T47D (cell line): ENCODE measurements around the gene SETD4.

Experiments used
- DNase-seq, 2 experiments: peaks; one replicate each; pipeline versions ENCODE4 v3.0.0 to v3.0.0-alpha.2; 2011 to 2012; ENCODE audit warnings: low read depth in 1 of 2, low spot score in 1 of 2
- JUND ChIP-seq: IDR thresholded peaks from 2 replicates; pipeline ENCODE4 v1.6.1; 2012; ENCODE audit warnings: low read depth
- in situ Hi-C: cut with HindIII; loops from 2 replicates; pipeline ENCODE4 v1.10.0; 2016; ENCODE audit warnings: low sequenced_read_pairs, low pct_unique_long_range_greater_than_20kb

SETD4 gene

GRCh38 chr21:36030581-36031189 is 29.6 kb downstream of the SETD4 start:
- no peak for TF ChIP-seq JUND
- in situ Hi-C loops = no loop called here
- DNase-seq = no peak

- DNase-seq = no peak
- no peak for TF ChIP-seq JUND
- in situ Hi-C loops = no loop called here
Measured at GRCh38 chr21:36029309-36029708, 31.0 kb downstream of the SETD4 start.

GRCh38 chr21:36028127-36029069 is 31.9 kb downstream of the SETD4 start:
- in situ Hi-C loops = no loop called here
- DNase-seq = peak; percentile 81 to 85
- TF ChIP-seq JUND = no peak

- no peak for DNase-seq
- in situ Hi-C loops = no loop called here
- TF ChIP-seq JUND = no peak
Measured at GRCh38 chr21:36027347-36027746, 33.0 kb downstream of the SETD4 start.

GRCh38 chr21:36024782-36025181 is 35.5 kb downstream of the SETD4 start:
- in situ Hi-C loops = no loop called here
- no peak for TF ChIP-seq JUND
- DNase-seq = no peak

GRCh38 chr21:36023092-36023480 is 37.2 kb downstream of the SETD4 start:
- no peak for DNase-seq

GRCh38 chr21:36022427-36023091 is 37.8 kb downstream of the SETD4 start:
- no peak for TF ChIP-seq JUND
- in situ Hi-C loops = no loop called here
- no peak for DNase-seq

More at GRCh38 chr21:36023092-36023480, 37.2 kb downstream of the SETD4 start:
- in situ Hi-C loops = no loop called here
- no peak for TF ChIP-seq JUND

GRCh38 chr21:36021251-36021837 is 39.0 kb downstream of the SETD4 start:
- in situ Hi-C loops = no loop called here
- DNase-seq = no peak
- TF ChIP-seq JUND = no peak

- in situ Hi-C loops = no loop called here
- TF ChIP-seq JUND = no peak
- DNase-seq = no peak
Measured at GRCh38 chr21:36015045-36015444, 45.3 kb downstream of the SETD4 start.

GRCh38 chr21:36010801-36011200 is 49.5 kb downstream of the SETD4 start:
- no peak for TF ChIP-seq JUND
- no peak for DNase-seq
- in situ Hi-C loops = no loop called here

GRCh38 chr21:36008505-36008904 is 51.8 kb downstream of the SETD4 start:
- in situ Hi-C loops = no loop called here
- TF ChIP-seq JUND = no peak
- no peak for DNase-seq

GRCh38 chr21:36005879-36006400 is 54.4 kb downstream of the SETD4 start:
- in situ Hi-C loops = no loop called here
- DNase-seq = no peak
- no peak for TF ChIP-seq JUND

- no peak for DNase-seq
- in situ Hi-C loops = no loop called here
- no peak for TF ChIP-seq JUND
Measured at GRCh38 chr21:36005018-36005417, 55.3 kb downstream of the SETD4 start.
